ENCODE data around the gene ATG14.

Gene ATG14

GRCh38 chr14:55377236-55377635, 34.4 kb downstream of the ATG14 start:
- no peak overlapping the region for H3K27ac ChIP-seq
- TF ChIP-seq ZFX (IDR thresholded peaks at IDR 0.05) (no peak), CTCF (conservative IDR thresholded peaks at IDR 0.05) (no peak; the same call in 1 of the 2 replicates)

GRCh38 chr14:55374771-55375170, 36.9 kb downstream of the ATG14 start:
- no peak overlapping the region for H3K27ac ChIP-seq
- TF ChIP-seq CTCF (conservative IDR thresholded peaks at IDR 0.05) (no peak), ZFX (IDR thresholded peaks at IDR 0.05) (no peak)

- TF ChIP-seq ZFX (IDR thresholded peaks at IDR 0.05) (no peak), CTCF (conservative IDR thresholded peaks at IDR 0.05) (no peak)
- no peak overlapping the region for H3K27ac ChIP-seq
These were observed 37.6 kb downstream of the ATG14 start for GRCh38 chr14:55373784-55374705.

GRCh38 chr14:55372825-55373224, 38.8 kb downstream of the ATG14 start:
- TF ChIP-seq CTCF (conservative IDR thresholded peaks at IDR 0.05), result no peak
- TF ChIP-seq ZFX (IDR thresholded peaks at IDR 0.05), result no peak
- H3K27ac ChIP-seq, result no peak overlapping the region

GRCh38 chr14:55372423-55372822, 39.2 kb downstream of the ATG14 start:
- no peak overlapping the region for H3K27ac ChIP-seq
- TF ChIP-seq ZFX (IDR thresholded peaks at IDR 0.05) (no peak), CTCF (conservative IDR thresholded peaks at IDR 0.05) (no peak)

GRCh38 chr14:55370883-55371455, 40.7 kb downstream of the ATG14 start:
- H3K27ac ChIP-seq, result no peak overlapping the region
- no peak for TF ChIP-seq CTCF (conservative IDR thresholded peaks at IDR 0.05)
- no peak for TF ChIP-seq ZFX (IDR thresholded peaks at IDR 0.05)

- no peak overlapping the region for H3K27ac ChIP-seq
These were observed 45.4 kb downstream of the ATG14 start for GRCh38 chr14:55366271-55366670.

More at GRCh38 chr14:55366271-55366670, 45.4 kb downstream of the ATG14 start:
- no peak for TF ChIP-seq CTCF (conservative IDR thresholded peaks at IDR 0.05)
- no peak for TF ChIP-seq ZFX (IDR thresholded peaks at IDR 0.05)
